RWPE1 (cell line): ENCODE measurements around the gene GJB4.

Experiments
- CTCF ChIA-PET: fragments of 350-600 bp; sonication (Branson Sonifier 250); formaldehyde crosslinking; extraction: SDS; loops from one replicate; lab custom pipeline; 2021; lab: Yijun Ruan, JAX
- POLR2A ChIA-PET: fragments of 400-600 bp; formaldehyde crosslinking; extraction: SDS; loops from one replicate; lab custom pipeline; 2020; ENCODE audit warnings: antibody characterized with exemption; ENCODE audit not compliant: low non-redundant PET; lab: Yijun Ruan, JAX
- DNase-seq: peaks from one replicate; pipeline ENCODE4 v3.0.0; 2012; ENCODE audit warnings: low spot score
- H3K27ac ChIP-seq: fragments of 450-650 bp; 2 replicates; pipeline ENCODE4 v1.5.1; 2017
- CTCF ChIP-seq: fragments of 450-650 bp; conservative IDR thresholded peaks from 2 replicates; pipeline ENCODE4 v1.5.1; 2017; ENCODE audit warnings: low read depth, mild to moderate bottlenecking

GJB4 gene

GRCh38 chr1:34754964-34755637 is 4.4 kb upstream of the GJB4 start, which contains the start of gene GJB5:
TSS of gene GJB5 (plus strand) at chr1:34755047. CDS start at chr1:34757331, 2,284 bp downstream.
- CTCF ChIA-PET = interaction anchor here (0.7 to 1.7 kb wide), 2 partner anchors 12 to 32 kb away, joined by 3 to 8 read pairs; no protein-coding TSS in a partner anchor
- POLR2A ChIA-PET = interaction anchor here (0.5 to 1.5 kb wide), 6 partner anchors 24 to 174 kb away, joined by 3 to 19 read pairs (median 4); partner anchors contain the start of genes DLGAP3 and SMIM12
- peak within 1 kb of the TSS; percentile 99 for H3K27ac ChIP-seq
- no peak for TF ChIP-seq CTCF
- DNase-seq = peak; percentile 96

DNA sequence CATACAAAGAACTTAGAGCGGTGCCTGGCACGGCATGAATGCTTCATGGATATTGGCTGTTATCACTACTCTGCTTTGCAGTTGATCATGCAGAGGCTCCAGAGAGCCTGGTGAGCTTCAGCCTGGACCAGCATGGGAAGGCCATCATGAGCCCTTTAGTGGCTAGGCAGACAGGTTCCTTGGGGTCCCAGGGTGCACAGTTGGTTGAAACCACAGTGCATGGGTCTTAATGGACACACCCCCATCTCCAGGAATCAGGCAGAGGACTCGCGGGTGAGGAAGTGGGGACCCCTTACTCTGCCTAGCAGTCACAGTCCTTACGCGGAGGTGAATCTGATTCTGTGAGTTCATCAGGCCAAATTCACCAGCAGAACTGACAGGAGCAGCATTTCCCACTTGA is 3.6 kb upstream of the GJB4 start:
- peak overlapping the region; percentile 99 for H3K27ac ChIP-seq
- TF ChIP-seq CTCF = no peak
- DNase-seq = no peak
- ChIA-PET POLR2A (interaction anchor here (0.8 to 1.5 kb wide), 3 partner anchors 23 to 104 kb away, joined by 3 to 19 read pairs (median 4); partner anchors contain the start of gene SMIM12), CTCF (interaction anchor here (0.7 to 1.7 kb wide), 2 partner anchors 13 to 31 kb away, joined by 3 to 8 read pairs; no protein-coding TSS in a partner anchor)

- TF ChIP-seq CTCF = no peak
- CTCF ChIA-PET = interaction anchor here (0.9 kb wide), 1 partner anchor 14 kb away, joined by 4 read pairs; no protein-coding TSS in a partner anchor
- POLR2A ChIA-PET = no interaction called here
- no peak for DNase-seq
- peak overlapping the region; percentile 99 for H3K27ac ChIP-seq
These were observed 2.2 kb upstream of the GJB4 start for GRCh38 chr1:34757386-34757785.

DNA sequence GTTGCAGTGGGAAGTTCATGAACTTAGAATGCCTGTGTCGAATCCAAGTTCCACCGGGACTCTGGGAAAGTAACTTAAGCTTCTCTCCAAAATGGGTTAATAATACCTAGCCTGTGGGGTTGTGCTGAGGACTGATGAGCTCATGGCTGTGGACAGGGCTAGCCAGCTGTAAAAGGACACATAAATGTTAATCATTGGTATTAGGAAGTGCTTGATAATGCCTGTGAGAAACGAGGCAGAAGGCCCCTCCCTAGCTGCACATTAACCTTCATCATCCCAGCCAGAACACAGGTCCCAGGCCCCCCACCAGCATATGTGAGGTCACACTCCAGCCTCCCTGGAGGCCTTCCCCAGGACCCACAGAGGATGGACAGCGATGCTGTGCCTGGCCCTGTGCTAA is 789 bp upstream of the GJB4 start:
- POLR2A ChIA-PET = no interaction called here

DNA sequence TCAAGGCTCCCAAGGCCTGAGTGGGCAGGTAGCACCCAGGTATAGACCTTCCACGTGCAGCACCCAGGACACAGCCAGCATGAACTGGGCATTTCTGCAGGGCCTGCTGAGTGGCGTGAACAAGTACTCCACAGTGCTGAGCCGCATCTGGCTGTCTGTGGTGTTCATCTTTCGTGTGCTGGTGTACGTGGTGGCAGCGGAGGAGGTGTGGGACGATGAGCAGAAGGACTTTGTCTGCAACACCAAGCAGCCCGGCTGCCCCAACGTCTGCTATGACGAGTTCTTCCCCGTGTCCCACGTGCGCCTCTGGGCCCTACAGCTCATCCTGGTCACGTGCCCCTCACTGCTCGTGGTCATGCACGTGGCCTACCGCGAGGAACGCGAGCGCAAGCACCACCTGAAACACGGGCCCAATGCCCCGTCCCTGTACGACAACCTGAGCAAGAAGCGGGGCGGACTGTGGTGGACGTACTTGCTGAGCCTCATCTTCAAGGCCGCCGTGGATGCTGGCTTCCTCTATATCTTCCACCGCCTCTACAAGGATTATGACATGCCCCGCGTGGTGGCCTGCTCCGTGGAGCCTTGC is 1.7 kb downstream of the GJB4 start:
- CTCF ChIA-PET = no interaction called here
- POLR2A ChIA-PET = no interaction called here
- peak overlapping the region; percentile 89 for H3K27ac ChIP-seq
- no peak for TF ChIP-seq CTCF
- no peak for DNase-seq

More for the DNA sequence above, 789 bp upstream of the GJB4 start:
- H3K27ac ChIP-seq = peak overlapping the region; percentile 99
- TF ChIP-seq CTCF = no peak
- no peak for DNase-seq
- CTCF ChIA-PET = interaction anchor here (0.5 to 2.1 kb wide), 2 partner anchors 16 to 58 kb away, joined by 3 to 7 read pairs; no protein-coding TSS in a partner anchor

GRCh38 chr1:34761776-34762307 is 2.3 kb downstream of the GJB4 start:
- POLR2A ChIA-PET = no interaction called here
- peak overlapping the region; percentile 89 for H3K27ac ChIP-seq
- no peak for TF ChIP-seq CTCF
- CTCF ChIA-PET = no interaction called here
- no peak for DNase-seq
